ENCODE measurements around the gene GLRX3. TPM values are rescaled to one million over a fixed set of nuclear protein-coding genes. Genes with fewer than 3 reads are reported as not detected.

GLRX3 gene
- total and polyA plus RNA-seq, 2 donors (not counting 3 experiments of a cell fraction or from before 2014, with no cell fraction given): 71.6 to 132 TPM

DNA sequence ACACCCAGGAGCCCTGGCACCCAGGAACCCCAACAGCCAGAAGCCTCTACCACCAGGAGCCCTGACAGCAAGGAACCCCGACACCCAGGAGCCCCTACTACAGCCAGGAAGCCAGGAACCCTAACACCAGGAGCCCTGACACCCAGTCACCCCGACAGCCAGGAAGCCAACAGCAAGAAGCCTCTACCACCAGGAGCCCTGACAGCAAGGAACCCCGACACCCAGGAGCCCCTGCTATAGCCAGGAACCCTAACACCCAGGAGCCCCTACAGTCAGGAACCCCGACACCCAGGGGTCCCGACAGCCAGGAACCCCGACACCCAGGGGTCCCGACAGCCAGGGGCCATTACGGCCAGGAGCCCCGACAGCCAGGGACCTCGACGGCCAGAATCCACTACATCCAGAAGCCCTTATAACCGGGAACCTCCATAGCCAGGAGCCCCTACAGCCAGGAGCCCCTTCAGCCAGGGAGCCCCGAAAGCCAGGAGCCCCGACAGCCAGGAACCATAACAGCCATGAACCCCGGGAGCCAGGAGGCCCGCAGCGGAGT, 440 bp upstream of the GLRX3 start:
- Histone ChIP-seq H2AFZ (ENCODE audit: low read depth, low read length) (peak overlapping the region; percentile 84), H3K4me3 (replicated peaks in 1 of 3; ENCODE audit: insufficient read depth in 1 of 3, low read depth in 1 of 3, low read length in 3 of 3) (peak overlapping the region; percentile 80 to 95 (median 83)), H3K27ac (ENCODE audit: insufficient read depth, low read depth, low read length) (peak overlapping the region; percentile 57), H3K27me3 (ENCODE audit: control insufficient read depth in 2 of 2, insufficient read depth in 2 of 2, low read length in 2 of 2) (peaks cover 0 to 2% of the 10 kb centered on the region in 2 experiments), H3K79me2 (ENCODE audit: control insufficient read depth, insufficient read depth, low read length) (peaks cover 45% of the 10 kb centered on the region), H3K4me2 (ENCODE audit: insufficient read depth, low read length) (peak overlapping the region; percentile 65), H3K9me3 (replicated peaks; ENCODE audit: control insufficient read depth, insufficient read depth, low read length) (no peaks in the 10 kb centered on the region), H4K20me1 (replicated peaks; ENCODE audit: control insufficient read depth, extremely low read depth, insufficient read depth, low read length) (no peaks in the 10 kb centered on the region), H3K9me1 (replicated peaks; ENCODE audit: control insufficient read depth, extremely low read depth, insufficient read depth, low read length) (no peaks in the 10 kb centered on the region), H3K9ac (replicated peaks; ENCODE audit: extremely low read depth, insufficient read depth, low read length) (peak overlapping the region; percentile 87), H3K4me1 (ENCODE audit: control insufficient read depth, extremely low read depth, insufficient read depth, low read length) (peaks cover 19% of the 10 kb centered on the region), H3K36me3 (ENCODE audit: control insufficient read depth in 2 of 2, extremely low read depth in 1 of 2, insufficient read depth in 2 of 2, low read length in 2 of 2) (no peaks in the 10 kb centered on the region)
- ChIA-PET POLR2A (interaction anchor here (0.6 to 2.5 kb wide), 3 partner anchors 15 to 44 kb away, joined by 3 to 24 read pairs (median 5); partner anchors contain the start of gene C10orf143), CTCF (interaction anchor here (1.0 to 3.3 kb wide), 4 partner anchors 8 to 44 kb away, joined by 4 to 46 read pairs (median 6); partner anchors contain the start of gene C10orf143)
- intact Hi-C loops (cut with micrococcal nuclease): loop anchor here (1.0 to 2.0 kb wide), 3 partner anchors 19 to 1089 kb away; no protein-coding TSS in a partner anchor
- FAIRE-seq (no peak), DNase-seq (ENCODE audit: low read depth, low spot score) (no peak)
- dilution Hi-C loops (cut with MboI; ENCODE audit: extremely low pct_ligation_motif_present, low sequenced_read_pairs): no loop called here
- BruUV-seq (replicated peaks): TSS peak; percentile 28
- TF ChIP-seq GATA2 (IDR thresholded peaks at IDR 0.05; ENCODE audit: insufficient read depth, insufficient read length, low read depth, low read length): no peak
- TF ChIP-seq, protein P1, sequence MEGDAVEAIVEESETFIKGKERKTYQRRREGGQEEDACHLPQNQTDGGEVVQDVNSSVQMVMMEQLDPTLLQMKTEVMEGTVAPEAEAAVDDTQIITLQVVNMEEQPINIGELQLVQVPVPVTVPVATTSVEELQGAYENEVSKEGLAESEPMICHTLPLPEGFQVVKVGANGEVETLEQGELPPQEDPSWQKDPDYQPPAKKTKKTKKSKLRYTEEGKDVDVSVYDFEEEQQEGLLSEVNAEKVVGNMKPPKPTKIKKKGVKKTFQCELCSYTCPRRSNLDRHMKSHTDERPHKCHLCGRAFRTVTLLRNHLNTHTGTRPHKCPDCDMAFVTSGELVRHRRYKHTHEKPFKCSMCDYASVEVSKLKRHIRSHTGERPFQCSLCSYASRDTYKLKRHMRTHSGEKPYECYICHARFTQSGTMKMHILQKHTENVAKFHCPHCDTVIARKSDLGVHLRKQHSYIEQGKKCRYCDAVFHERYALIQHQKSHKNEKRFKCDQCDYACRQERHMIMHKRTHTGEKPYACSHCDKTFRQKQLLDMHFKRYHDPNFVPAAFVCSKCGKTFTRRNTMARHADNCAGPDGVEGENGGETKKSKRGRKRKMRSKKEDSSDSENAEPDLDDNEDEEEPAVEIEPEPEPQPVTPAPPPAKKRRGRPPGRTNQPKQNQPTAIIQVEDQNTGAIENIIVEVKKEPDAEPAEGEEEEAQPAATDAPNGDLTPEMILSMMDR (IDR thresholded peaks at IDR 0.05; ENCODE audit: extremely low read depth in 1 of 2, insufficient read depth in 1 of 2, low read depth in 1 of 2, low read length in 2 of 2): no peak
- TF ChIP-seq, protein P2, sequence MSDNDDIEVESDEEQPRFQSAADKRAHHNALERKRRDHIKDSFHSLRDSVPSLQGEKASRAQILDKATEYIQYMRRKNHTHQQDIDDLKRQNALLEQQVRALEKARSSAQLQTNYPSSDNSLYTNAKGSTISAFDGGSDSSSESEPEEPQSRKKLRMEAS (IDR thresholded peaks at IDR 0.05; ENCODE audit: insufficient read depth, insufficient read length): no peak
- no peak for TF ChIP-seq MYC (IDR thresholded peaks at IDR 0.05; ENCODE audit: low read depth, low read length)
- TF ChIP-seq EZH2 (IDR thresholded peaks at IDR 0.05; ENCODE audit: borderline replicate concordance, low read depth, low read length, severe bottlenecking): no peak
- TF ChIP-seq POLR2A (IDR thresholded peaks at IDR 0.05; ENCODE audit: low read depth, low read length): no peak
- TF ChIP-seq POLR2AphosphoS5 (IDR thresholded peaks at IDR 0.05; ENCODE audit: insufficient read depth, low read depth, low read length): no peak
- TF ChIP-seq JUN (IDR thresholded peaks at IDR 0.05; ENCODE audit: borderline replicate concordance, insufficient read depth, insufficient read length, low read depth): no peak
- TF ChIP-seq FOS (IDR thresholded peaks at IDR 0.05; ENCODE audit: borderline replicate concordance, insufficient read depth, low read length): no peak

All from endothelial cell of umbilical vein (primary cell).